ENCODE results near the gene EFCAB6. TPM values are rescaled to one million over a fixed set of nuclear protein-coding genes. Genes with fewer than 3 reads are reported as not detected.

EFCAB6 gene
- total RNA-seq, 1 donor from 2014 or later, result 0.26 TPM

- DNase-seq (ENCODE audit: low read depth, low spot score), result no peak
These were observed 301.6 kb downstream of the EFCAB6 start for GRCh38 chr22:43510281-43511070.

- no peak for DNase-seq (ENCODE audit: low read depth, low spot score)
These were observed 302.8 kb downstream of the EFCAB6 start for GRCh38 chr22:43509337-43509736.

- no peak for DNase-seq (ENCODE audit: low read depth, low spot score)
These were observed 303.6 kb downstream of the EFCAB6 start for GRCh38 chr22:43508489-43508888.

GRCh38 chr22:43507235-43507634, 304.9 kb downstream of the EFCAB6 start:
- DNase-seq (ENCODE audit: low read depth, low spot score), result no peak

GRCh38 chr22:43506487-43506886, 305.6 kb downstream of the EFCAB6 start:
- DNase-seq (ENCODE audit: low read depth, low spot score), result no peak

DNA sequence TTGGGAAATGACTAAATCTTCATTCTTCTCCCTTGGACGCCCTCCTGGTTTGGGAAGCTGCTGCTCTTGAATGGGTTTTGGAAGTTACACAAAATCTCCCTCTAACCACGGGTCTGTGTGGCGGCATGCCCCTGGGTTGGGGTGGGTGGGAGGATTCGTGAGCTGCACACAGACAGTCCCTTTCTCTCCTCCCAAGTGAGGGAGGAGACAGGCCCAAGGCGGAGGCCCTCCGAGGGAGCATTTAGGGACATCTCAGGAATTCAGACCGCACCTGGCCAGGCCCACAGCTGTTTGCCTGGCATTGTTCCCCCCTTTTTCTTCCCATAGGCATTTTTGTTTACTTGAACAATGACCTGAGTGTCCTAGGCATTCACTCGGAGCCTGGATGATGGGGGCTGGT, 306.2 kb downstream of the EFCAB6 start:
- DNase-seq (ENCODE audit: low read depth, low spot score), result no peak

DNA sequence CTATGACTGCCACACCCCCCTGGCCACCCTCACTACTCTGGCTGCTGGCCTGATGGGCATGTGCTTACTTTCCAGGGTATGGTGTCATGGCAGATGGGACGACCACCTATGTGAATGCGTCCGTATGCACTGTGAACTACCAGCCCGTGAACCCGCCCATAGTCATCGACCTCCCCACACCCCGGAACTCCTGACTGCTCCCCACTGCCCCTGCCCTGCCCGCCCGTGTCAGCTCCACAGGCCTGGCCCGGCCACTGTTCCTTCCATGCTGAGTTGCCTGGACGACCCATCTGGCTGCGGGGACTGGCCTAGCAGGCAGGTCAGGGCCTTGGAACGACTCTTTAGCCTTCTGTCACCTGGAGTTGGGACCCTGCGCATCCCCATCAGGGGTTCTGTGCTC, 306.7 kb downstream of the EFCAB6 start:
- DNase-seq (ENCODE audit: low read depth, low spot score), result no peak

DNA sequence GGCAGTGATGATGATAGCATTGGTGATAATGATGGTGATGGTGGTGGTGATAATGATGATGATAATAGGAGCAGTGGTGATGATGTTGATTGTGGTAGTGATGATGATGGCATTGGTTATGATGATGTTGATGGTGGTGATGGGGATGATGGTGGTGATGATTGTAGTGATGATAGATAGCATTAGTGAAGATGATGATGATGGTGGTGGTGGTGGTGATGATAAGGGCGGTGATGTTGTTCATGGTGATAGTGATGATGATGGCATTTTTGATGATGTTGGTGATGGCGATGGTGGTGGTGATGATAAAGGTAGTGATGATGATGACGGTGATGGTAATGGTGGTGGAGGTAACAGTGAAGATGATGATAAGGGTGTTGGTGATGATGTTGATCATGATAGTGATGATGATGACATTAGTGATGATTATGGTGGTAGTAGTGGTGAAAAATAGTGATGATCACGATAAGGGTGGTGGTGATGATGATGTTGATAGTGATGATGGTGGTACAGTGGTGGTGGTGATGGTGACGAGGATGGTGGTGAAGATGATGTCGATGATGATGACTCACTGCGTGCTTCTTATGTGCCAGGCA, 307.3 kb downstream of the EFCAB6 start:
- DNase-seq (ENCODE audit: low read depth, low spot score), result no peak

- no peak for DNase-seq (ENCODE audit: low read depth, low spot score)
These were observed 308.0 kb downstream of the EFCAB6 start for GRCh38 chr22:43504068-43504467.

- DNase-seq (ENCODE audit: low read depth, low spot score), result no peak
These were observed 309.7 kb downstream of the EFCAB6 start for GRCh38 chr22:43502306-43502874.

- no peak for DNase-seq (ENCODE audit: low read depth, low spot score)
These were observed 310.2 kb downstream of the EFCAB6 start for GRCh38 chr22:43501878-43502277.

DNA sequence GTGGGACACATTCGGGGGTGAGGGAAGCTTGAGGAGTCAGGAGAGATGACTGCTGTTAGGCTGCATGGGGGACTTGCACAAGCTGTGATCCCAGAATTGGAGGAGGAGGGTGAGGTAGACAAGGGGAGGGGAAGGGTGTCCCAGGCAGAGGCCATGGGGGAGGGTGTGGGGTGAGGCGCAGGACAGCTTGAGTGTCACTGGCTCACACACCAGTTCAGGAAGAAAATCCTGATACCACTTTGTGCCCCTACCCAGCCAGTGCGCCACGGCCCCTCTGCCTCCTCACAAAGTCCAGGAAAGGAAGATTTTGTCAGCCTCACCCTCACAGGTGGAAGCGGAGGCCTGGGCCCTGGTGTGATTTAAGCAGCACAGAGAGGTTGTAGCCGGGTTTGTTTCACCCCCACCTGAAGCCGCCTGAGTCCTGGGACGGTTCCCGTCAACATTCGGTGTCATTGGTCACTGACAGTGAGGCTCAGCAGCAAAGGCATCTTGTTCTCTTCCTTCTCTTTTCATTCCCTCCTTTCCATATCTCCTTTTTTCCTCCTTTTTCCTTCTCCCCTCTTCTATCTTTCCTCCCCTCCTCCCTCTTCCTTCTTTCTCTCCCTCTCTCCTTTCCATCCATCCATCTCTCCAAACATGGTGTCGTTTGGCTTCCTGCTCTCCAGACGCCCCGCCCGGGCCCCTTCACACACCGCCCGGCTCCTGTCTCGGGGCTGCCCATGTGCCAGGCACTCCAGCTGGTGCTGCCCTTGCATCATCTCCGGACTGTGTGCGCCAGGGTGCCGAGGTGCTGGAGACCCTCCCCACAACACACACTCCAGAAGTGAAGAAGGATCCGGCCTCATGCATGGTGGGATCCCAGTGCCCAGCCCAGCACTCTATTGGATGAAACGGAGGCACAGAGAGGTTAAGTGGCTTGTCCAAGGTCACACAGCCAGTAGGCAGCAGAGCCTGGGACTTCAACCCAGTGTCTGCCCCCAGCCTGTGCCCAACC, 311.0 kb downstream of the EFCAB6 start:
- DNase-seq (ENCODE audit: low read depth, low spot score), result no peak

- no peak for DNase-seq (ENCODE audit: low read depth, low spot score)
These were observed 313.2 kb downstream of the EFCAB6 start for GRCh38 chr22:43498856-43499253.

- no peak for DNase-seq (ENCODE audit: low read depth, low spot score)
These were observed 313.9 kb downstream of the EFCAB6 start for GRCh38 chr22:43497956-43498855.

- DNase-seq (ENCODE audit: low read depth, low spot score), result no peak
These were observed 318.8 kb downstream of the EFCAB6 start for GRCh38 chr22:43493297-43493696.

- DNase-seq (ENCODE audit: low read depth, low spot score), result no peak
These were observed 320.4 kb downstream of the EFCAB6 start for GRCh38 chr22:43491737-43492136.

DNA sequence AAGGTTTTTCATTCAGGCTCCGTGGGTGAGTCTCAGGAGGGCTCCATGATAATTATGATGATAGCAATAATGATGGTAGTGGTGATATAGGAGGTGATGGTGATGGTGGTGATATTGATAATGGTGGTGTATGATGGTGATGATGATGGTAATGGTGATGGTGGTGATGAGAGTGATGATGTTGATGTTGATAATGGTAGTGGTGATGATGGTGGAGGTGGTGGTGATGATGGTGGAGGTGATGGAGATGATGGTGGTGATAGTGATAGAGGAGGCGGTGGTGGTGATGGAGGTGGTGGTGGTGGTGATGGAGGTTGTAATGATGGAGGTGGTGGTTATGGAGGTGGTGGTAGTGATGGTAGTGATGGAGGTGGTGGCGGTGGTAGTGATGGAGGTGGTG, 320.9 kb downstream of the EFCAB6 start:
- DNase-seq (ENCODE audit: low read depth, low spot score), result no peak

DNA sequence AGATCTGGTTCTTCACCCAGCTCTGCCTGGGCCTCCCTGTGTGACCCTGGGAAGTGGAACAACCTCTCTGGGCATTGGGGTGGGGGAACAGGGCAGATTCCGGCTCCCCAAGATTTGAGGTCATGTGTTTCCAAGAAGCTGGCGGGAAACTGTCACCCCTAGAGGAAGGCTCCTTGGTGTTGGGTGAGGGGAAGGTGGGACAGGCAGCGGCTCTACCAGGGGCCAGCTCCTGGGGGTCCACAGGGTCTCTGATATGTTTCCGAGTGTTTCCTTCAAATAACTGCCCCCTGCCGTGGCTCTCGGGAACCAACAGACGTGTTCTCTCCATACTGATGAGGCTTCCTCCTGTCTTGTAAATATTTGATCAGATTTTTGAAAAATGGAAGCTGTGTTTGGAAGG, 321.8 kb downstream of the EFCAB6 start:
- no peak for DNase-seq (ENCODE audit: low read depth, low spot score)

- DNase-seq (ENCODE audit: low read depth, low spot score), result no peak
These were observed 323.2 kb downstream of the EFCAB6 start for GRCh38 chr22:43488937-43489336.

- no peak for DNase-seq (ENCODE audit: low read depth, low spot score)
These were observed 323.9 kb downstream of the EFCAB6 start for GRCh38 chr22:43488031-43488866.
